ENCODE results near the gene EDN2.

- no peak for TF ChIP-seq CTCF (IDR thresholded peaks at IDR 0.05; ENCODE audit: insufficient read depth, low read length, poor library complexity, severe bottlenecking)
- no peak for TF ChIP-seq EZH2phosphoT487 (conservative IDR thresholded peaks at IDR 0.05; ENCODE audit: low read length)
These were observed 45.9 kb upstream of the EDN2 start for GRCh38 chr1:41530411-41530810.
